Measurements from ENCODE around the gene DRC3. TPM values are rescaled to one million over a fixed set of nuclear protein-coding genes. Genes with fewer than 3 reads are reported as not detected.

The DRC3 gene
- total RNA-seq, 1 donor from 2014 or later = under 0.01 TPM

GRCh38 chr17:18015593-18015992 lies 42.9 kb downstream of the DRC3 start:
- FAIRE-seq = no peak
- no peaks in the 10 kb centered on the region for H3K27me3 ChIP-seq (ENCODE audit: control insufficient read depth, insufficient read depth, low read length)

DNA sequence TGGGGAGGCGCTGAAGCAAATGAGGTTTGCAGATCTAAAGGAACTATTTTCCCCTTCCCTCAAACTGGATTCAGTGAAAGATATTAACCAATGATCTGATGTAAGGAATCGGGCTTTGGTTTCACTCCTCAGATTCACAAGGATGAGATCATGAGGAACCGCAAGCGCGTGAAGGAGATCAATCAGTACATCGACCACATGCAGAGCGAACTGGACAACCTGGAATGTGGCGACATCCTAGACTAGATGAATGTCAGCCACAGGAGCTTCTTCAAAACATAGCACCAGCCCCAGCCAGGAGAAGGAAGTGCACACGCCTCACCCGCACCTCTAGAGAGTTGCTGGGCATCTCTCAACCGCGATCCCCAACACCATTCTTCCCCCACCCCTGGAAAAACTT lies 43.8 kb downstream of the DRC3 start:
- H3K27me3 ChIP-seq (ENCODE audit: control insufficient read depth, insufficient read depth, low read length) = no peaks in the 10 kb centered on the region
- peaks cover 7% of the 10 kb centered on the region for H3K36me3 ChIP-seq (ENCODE audit: control insufficient read depth, insufficient read depth, low read length)
- TF ChIP-seq, protein P1, sequence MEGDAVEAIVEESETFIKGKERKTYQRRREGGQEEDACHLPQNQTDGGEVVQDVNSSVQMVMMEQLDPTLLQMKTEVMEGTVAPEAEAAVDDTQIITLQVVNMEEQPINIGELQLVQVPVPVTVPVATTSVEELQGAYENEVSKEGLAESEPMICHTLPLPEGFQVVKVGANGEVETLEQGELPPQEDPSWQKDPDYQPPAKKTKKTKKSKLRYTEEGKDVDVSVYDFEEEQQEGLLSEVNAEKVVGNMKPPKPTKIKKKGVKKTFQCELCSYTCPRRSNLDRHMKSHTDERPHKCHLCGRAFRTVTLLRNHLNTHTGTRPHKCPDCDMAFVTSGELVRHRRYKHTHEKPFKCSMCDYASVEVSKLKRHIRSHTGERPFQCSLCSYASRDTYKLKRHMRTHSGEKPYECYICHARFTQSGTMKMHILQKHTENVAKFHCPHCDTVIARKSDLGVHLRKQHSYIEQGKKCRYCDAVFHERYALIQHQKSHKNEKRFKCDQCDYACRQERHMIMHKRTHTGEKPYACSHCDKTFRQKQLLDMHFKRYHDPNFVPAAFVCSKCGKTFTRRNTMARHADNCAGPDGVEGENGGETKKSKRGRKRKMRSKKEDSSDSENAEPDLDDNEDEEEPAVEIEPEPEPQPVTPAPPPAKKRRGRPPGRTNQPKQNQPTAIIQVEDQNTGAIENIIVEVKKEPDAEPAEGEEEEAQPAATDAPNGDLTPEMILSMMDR (IDR thresholded peaks at IDR 0.05; ENCODE audit: insufficient read depth, low read length, severe bottlenecking) = no peak
- peak; percentile 23 for FAIRE-seq
- no peak overlapping the region for H3K4me3 ChIP-seq (ENCODE audit: low read depth, low read length)
- DNase-seq (ENCODE audit: low read depth) = no peak

More at GRCh38 chr17:18015593-18015992, 42.9 kb downstream of the DRC3 start:
- TF ChIP-seq, protein P1 (IDR thresholded peaks at IDR 0.05; ENCODE audit: insufficient read depth, low read length, severe bottlenecking) = no peak
- DNase-seq (ENCODE audit: low read depth) = no peak
- Histone ChIP-seq H3K4me3 (ENCODE audit: low read depth, low read length) (no peak overlapping the region), H3K36me3 (ENCODE audit: control insufficient read depth, insufficient read depth, low read length) (peaks cover 7% of the 10 kb centered on the region)

DNA sequence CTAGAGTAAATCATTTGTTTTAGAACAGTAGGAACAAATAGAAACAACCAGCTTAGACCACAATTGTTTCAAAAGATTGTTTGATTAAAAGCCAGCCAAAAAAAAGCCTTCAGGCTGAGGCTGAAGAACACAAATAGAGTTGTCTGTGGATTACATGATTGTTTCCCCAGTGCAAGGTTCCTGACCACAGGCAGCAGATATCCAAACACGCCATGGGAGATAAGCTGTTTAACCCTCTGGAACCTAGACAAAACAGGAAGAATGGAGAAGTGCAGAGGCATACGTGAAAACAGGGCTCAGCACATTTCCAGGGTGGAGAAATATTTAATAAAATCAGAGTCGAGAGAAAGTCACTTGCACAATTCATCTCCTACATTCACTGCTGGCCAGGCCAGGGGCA lies 45.3 kb downstream of the DRC3 start:
- Histone ChIP-seq H3K36me3 (ENCODE audit: control insufficient read depth, insufficient read depth, low read length) (peaks cover 10% of the 10 kb centered on the region), H3K4me3 (ENCODE audit: low read depth, low read length) (no peak overlapping the region), H3K27me3 (ENCODE audit: control insufficient read depth, insufficient read depth, low read length) (no peaks in the 10 kb centered on the region)
- DNase-seq (ENCODE audit: low read depth) (no peak), FAIRE-seq (no peak)
- TF ChIP-seq, protein P1 (IDR thresholded peaks at IDR 0.05; ENCODE audit: insufficient read depth, low read length, severe bottlenecking) = no peak

GRCh38 chr17:18018411-18018921 lies 45.8 kb downstream of the DRC3 start:
- TF ChIP-seq, protein P1 (IDR thresholded peaks at IDR 0.05; ENCODE audit: insufficient read depth, low read length, severe bottlenecking) = no peak
- Histone ChIP-seq H3K4me3 (ENCODE audit: low read depth, low read length) (no peak overlapping the region), H3K27me3 (ENCODE audit: control insufficient read depth, insufficient read depth, low read length) (no peaks in the 10 kb centered on the region), H3K36me3 (ENCODE audit: control insufficient read depth, insufficient read depth, low read length) (peaks cover 10% of the 10 kb centered on the region)
- DNase-seq (ENCODE audit: low read depth) (no peak), FAIRE-seq (no peak)

DNA sequence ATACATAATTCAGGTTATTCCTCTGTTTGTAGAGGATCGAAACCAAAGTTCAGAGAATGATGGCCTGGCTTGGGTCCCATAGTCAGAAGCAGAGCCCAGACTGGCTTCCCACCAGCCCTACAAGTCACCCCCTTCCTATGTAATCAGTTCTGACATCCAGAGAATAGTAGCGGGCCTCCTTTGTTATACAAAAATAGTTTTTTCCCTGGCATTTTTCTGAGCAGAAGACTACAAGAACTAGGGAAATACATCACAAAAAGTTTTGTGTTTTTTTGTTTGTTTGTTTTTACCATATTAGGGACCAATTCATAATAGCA lies 47.1 kb downstream of the DRC3 start:
- no peak for DNase-seq (ENCODE audit: low read depth)
- H3K36me3 ChIP-seq (ENCODE audit: control insufficient read depth, insufficient read depth, low read length) = peaks cover 10% of the 10 kb centered on the region
- TF ChIP-seq, protein P1 (IDR thresholded peaks at IDR 0.05; ENCODE audit: insufficient read depth, low read length, severe bottlenecking) = no peak
- H3K4me3 ChIP-seq (ENCODE audit: low read depth, low read length) = no peak overlapping the region
- FAIRE-seq = no peak
- H3K27me3 ChIP-seq (ENCODE audit: control insufficient read depth, insufficient read depth, low read length) = no peaks in the 10 kb centered on the region

DNA sequence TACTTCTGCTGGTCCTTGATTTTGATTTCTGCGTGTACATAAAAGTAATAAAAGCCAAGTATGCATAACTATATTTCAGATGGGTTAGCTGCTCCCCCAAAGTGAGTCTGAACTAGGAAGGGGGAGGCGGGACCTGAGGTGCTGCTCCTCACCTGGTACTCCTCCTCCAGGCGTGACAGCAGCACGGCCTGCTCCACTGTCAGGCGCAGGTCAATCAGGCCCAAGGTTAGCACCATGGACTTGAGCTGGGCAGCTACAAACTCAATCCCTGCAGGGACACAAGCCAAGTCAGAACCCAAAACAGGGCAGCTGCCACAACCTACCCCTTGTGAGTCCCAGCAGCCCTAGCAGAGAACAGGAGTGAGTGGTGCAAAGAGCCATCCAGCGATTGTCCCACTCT lies 48.3 kb downstream of the DRC3 start:
- Histone ChIP-seq H3K27me3 (ENCODE audit: control insufficient read depth, insufficient read depth, low read length) (no peaks in the 10 kb centered on the region), H3K36me3 (ENCODE audit: control insufficient read depth, insufficient read depth, low read length) (peaks cover 6% of the 10 kb centered on the region), H3K4me3 (ENCODE audit: low read depth, low read length) (no peak overlapping the region)
- DNase-seq (ENCODE audit: low read depth) (no peak), FAIRE-seq (peak; percentile 18)
- TF ChIP-seq, protein P1 (IDR thresholded peaks at IDR 0.05; ENCODE audit: insufficient read depth, low read length, severe bottlenecking) = no peak

All from bronchial epithelial cell (primary cell).